HG03521 (cell line): ENCODE results near the gene STK32B.
"Not testable (repeated sequence)": the region's sequence is repeated elsewhere in the genome, so short reads cannot be mapped to it uniquely, and the experiment has no call there.

Source experiments
- ATAC-seq: cut with Tn5 transposase; IDR thresholded peaks from one replicate; pipeline ENCODE4 v1.9.1; 2021; ENCODE audit warnings: mild to moderate bottlenecking, moderate library complexity; ENCODE audit not compliant: unreplicated experiment

Gene STK32B

GRCh38 chr4:5051278-5052203 lies at the start of gene STK32B:
Gene STK32B, plus strand, starts transcription at chr4:5051480.
- ATAC-seq: no peak

GRCh38 chr4:5001641-5002040 lies 49.6 kb upstream of the STK32B start:
- ATAC-seq: not testable (repeated sequence)

- no peak for ATAC-seq
These were observed 47.9 kb upstream of the STK32B start for GRCh38 chr4:5003372-5003857.

GRCh38 chr4:5003918-5004317 lies 47.4 kb upstream of the STK32B start:
- ATAC-seq: no peak

- no peak for ATAC-seq
These were observed 46.8 kb upstream of the STK32B start for GRCh38 chr4:5004496-5004895.

- not testable (repeated sequence) for ATAC-seq
These were observed 44.3 kb upstream of the STK32B start for GRCh38 chr4:5006932-5007331.

GRCh38 chr4:5009796-5010195 lies 41.5 kb upstream of the STK32B start:
- ATAC-seq: no peak

GRCh38 chr4:5010984-5011383 lies 40.3 kb upstream of the STK32B start:
- ATAC-seq: no peak

- no peak for ATAC-seq
These were observed 38.9 kb upstream of the STK32B start for GRCh38 chr4:5012244-5012898.

- no peak for ATAC-seq
These were observed 38.3 kb upstream of the STK32B start for GRCh38 chr4:5012958-5013357.

GRCh38 chr4:5014007-5014682 lies 37.1 kb upstream of the STK32B start:
- ATAC-seq: no peak

GRCh38 chr4:5018096-5018495 lies 33.2 kb upstream of the STK32B start:
- no peak for ATAC-seq

GRCh38 chr4:5018603-5019002 lies 32.7 kb upstream of the STK32B start:
- ATAC-seq: no peak

GRCh38 chr4:5019274-5019673 lies 32.0 kb upstream of the STK32B start, which contains the start of gene CYTL1:
Gene CYTL1, minus strand, starts transcription at chr4:5019458. Its CDS starts 13 bp downstream, at chr4:5019445.
- ATAC-seq: no peak

GRCh38 chr4:5019796-5020195 lies 31.5 kb upstream of the STK32B start:
- no peak for ATAC-seq

- no peak for ATAC-seq
These were observed 30.9 kb upstream of the STK32B start for GRCh38 chr4:5020341-5020740.

GRCh38 chr4:5021546-5021945 lies 29.7 kb upstream of the STK32B start:
- ATAC-seq: no peak

GRCh38 chr4:5024673-5025072 lies 26.6 kb upstream of the STK32B start:
- no peak for ATAC-seq

- no peak for ATAC-seq
These were observed 24.9 kb upstream of the STK32B start for GRCh38 chr4:5026371-5026770.

- no peak for ATAC-seq
These were observed 23.9 kb upstream of the STK32B start for GRCh38 chr4:5027346-5027745.

- no peak for ATAC-seq
These were observed 22.8 kb upstream of the STK32B start for GRCh38 chr4:5028480-5028879.
